SK-N-SH treated with all-trans-retinoic acid at 6 μM for 48 hours (cell line): ENCODE data around the gene RTL1.

Experiments
- CSDC2 ChIP-seq: fragments of 250-450 bp; sonication (Bioruptor Pico); IDR thresholded peaks from 2 replicates; pipeline ENCODE4 v1.5.0; 2020; ENCODE audit warnings: mild to moderate bottlenecking, moderate library complexity
- TSHZ2 ChIP-seq: fragments of 250-450 bp; sonication (Bioruptor Pico); IDR thresholded peaks from 2 replicates; pipeline ENCODE4 v1.5.0; 2020; ENCODE audit warnings: mild to moderate bottlenecking, moderate library complexity

DNA sequence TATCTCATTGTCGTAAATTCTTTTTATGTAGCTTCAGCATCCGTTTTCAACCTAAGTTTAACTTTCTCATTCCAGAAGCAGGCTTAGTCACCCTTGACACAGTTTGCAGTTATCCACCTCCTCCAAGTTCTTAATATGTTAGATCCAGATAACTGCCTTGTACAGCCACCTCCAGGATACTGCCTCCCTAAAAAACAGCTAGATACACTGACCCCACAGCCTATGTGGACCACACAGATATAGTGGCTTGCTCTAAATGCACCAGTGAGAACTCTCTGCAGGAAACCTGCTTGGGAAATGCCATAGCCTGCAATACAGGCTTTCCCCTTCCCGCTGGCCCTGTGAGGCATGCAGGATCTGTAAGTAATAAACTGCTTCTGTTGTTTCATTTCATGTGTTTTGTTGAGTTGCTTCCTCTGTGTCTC, 11.1 kb upstream of the RTL1 start:
- TF ChIP-seq TSHZ2: no peak
- no peak for TF ChIP-seq CSDC2
